ENCODE data around the gene PPIP5K1. TPM values are rescaled to one million over a fixed set of nuclear protein-coding genes. Genes with fewer than 3 reads are reported as not detected.

Gene PPIP5K1
- total RNA-seq, 1 donor from 2014 or later = 71.0 TPM

GRCh38 chr15:43508991-43509659, 80.9 kb downstream of the PPIP5K1 start:
- Mint-ChIP-seq H3K4me1 (peaks cover 14% of the 10 kb centered on the region), H3K4me3 (no peak overlapping the region), H3K9me3 (peaks cover 3% of the 10 kb centered on the region), H3K27me3 (peaks cover 4% of the 10 kb centered on the region), H3K36me3 (ENCODE audit: low read depth) (peaks cover 4% of the 10 kb centered on the region), H3K27ac (no peak overlapping the region)
- no peak for DNase-seq
- TF ChIP-seq CTCF (IDR thresholded peaks at IDR 0.05) = no peak
- ATAC-seq (ENCODE audit: low read depth) = no peak
- ChIA-PET CTCF (no interaction called here), POLR2A (no interaction called here)
- intact Hi-C loops (cut with micrococcal nuclease) = no loop called here

- DNase-seq (no peak), ATAC-seq (ENCODE audit: low read depth) (no peak)
- H3K4me3 Mint-ChIP-seq = no peak overlapping the region
- H3K36me3 Mint-ChIP-seq (ENCODE audit: low read depth) = peaks cover 4% of the 10 kb centered on the region
- H3K4me1 Mint-ChIP-seq = peaks cover 14% of the 10 kb centered on the region
- H3K27me3 Mint-ChIP-seq = peaks cover 4% of the 10 kb centered on the region
- intact Hi-C loops (cut with micrococcal nuclease) = no loop called here
- peaks cover 3% of the 10 kb centered on the region for H3K9me3 Mint-ChIP-seq
- CTCF ChIA-PET = no interaction called here
- no peak for TF ChIP-seq CTCF (IDR thresholded peaks at IDR 0.05)
- POLR2A ChIA-PET = no interaction called here
- no peak overlapping the region for H3K27ac Mint-ChIP-seq
These were observed 81.6 kb downstream of the PPIP5K1 start for GRCh38 chr15:43508421-43508820.

GRCh38 chr15:43505738-43506137, 84.3 kb downstream of the PPIP5K1 start:
- no peak overlapping the region for H3K27ac Mint-ChIP-seq
- no peak for TF ChIP-seq CTCF (IDR thresholded peaks at IDR 0.05)
- peaks cover 3% of the 10 kb centered on the region for H3K9me3 Mint-ChIP-seq
- H3K4me1 Mint-ChIP-seq = peaks cover 6% of the 10 kb centered on the region
- DNase-seq = no peak
- intact Hi-C loops (cut with micrococcal nuclease) = no loop called here
- POLR2A ChIA-PET = no interaction called here
- H3K4me3 Mint-ChIP-seq = no peak overlapping the region
- no peak for ATAC-seq (ENCODE audit: low read depth)
- H3K36me3 Mint-ChIP-seq (ENCODE audit: low read depth) = peaks cover 4% of the 10 kb centered on the region
- H3K27me3 Mint-ChIP-seq = no peaks in the 10 kb centered on the region
- CTCF ChIA-PET = no interaction called here

GRCh38 chr15:43499635-43500034, 90.4 kb downstream of the PPIP5K1 start:
- POLR2A ChIA-PET = no interaction called here
- intact Hi-C loops (cut with micrococcal nuclease) = no loop called here
- no peak for TF ChIP-seq CTCF (IDR thresholded peaks at IDR 0.05)
- H3K36me3 Mint-ChIP-seq (ENCODE audit: low read depth) = no peaks in the 10 kb centered on the region
- no peaks in the 10 kb centered on the region for H3K9me3 Mint-ChIP-seq
- no peak for ATAC-seq (ENCODE audit: low read depth)
- CTCF ChIA-PET = no interaction called here
- H3K27me3 Mint-ChIP-seq = no peaks in the 10 kb centered on the region
- H3K4me3 Mint-ChIP-seq = no peak overlapping the region
- H3K4me1 Mint-ChIP-seq = no peaks in the 10 kb centered on the region
- H3K27ac Mint-ChIP-seq = no peak overlapping the region
- DNase-seq = no peak

- intact Hi-C loops (cut with micrococcal nuclease) = no loop called here
- no peak for TF ChIP-seq CTCF (IDR thresholded peaks at IDR 0.05)
- no peaks in the 10 kb centered on the region for H3K27me3 Mint-ChIP-seq
- no peaks in the 10 kb centered on the region for H3K4me1 Mint-ChIP-seq
- ChIA-PET POLR2A (no interaction called here), CTCF (no interaction called here)
- no peak overlapping the region for H3K27ac Mint-ChIP-seq
- ATAC-seq (ENCODE audit: low read depth) (no peak), DNase-seq (no peak)
- no peaks in the 10 kb centered on the region for H3K9me3 Mint-ChIP-seq
- no peaks in the 10 kb centered on the region for H3K36me3 Mint-ChIP-seq (ENCODE audit: low read depth)
- H3K4me3 Mint-ChIP-seq = no peak overlapping the region
These were observed 91.0 kb downstream of the PPIP5K1 start for GRCh38 chr15:43498990-43499389.
